Measurements from ENCODE around the gene DUSP5.

GRCh38 chr10:110525349-110526260 is 27.9 kb downstream of the DUSP5 start:
- TF ChIP-seq EZH2 (IDR thresholded peaks at IDR 0.05) (no peak), CTCF (IDR thresholded peaks at IDR 0.05) (no peak), EZH2phosphoT487 (IDR thresholded peaks at IDR 0.05) (no peak)

All from neural progenitor cell (in vitro differentiated cells).